Endothelial cell of umbilical vein (primary cell): Measurements from ENCODE around the gene ZNF205. TPM values are rescaled to one million over a fixed set of nuclear protein-coding genes. Genes with fewer than 3 reads are reported as not detected.
A peak's percentile ranks its signal among the peaks of the same experiment; 100 is the strongest.

ENCODE experiments used
- BruUV-seq: library from RNA; stranded (reverse); fragments of 400-500 nt; replicated peaks from 2 replicates; lab custom pipeline; 2021; lab: Mats Ljungman, UMichigan
- CTCF ChIA-PET: fragments of 300-600, 350-600 bp; sonication (Branson Sonifier 250); formaldehyde crosslinking; loops from one replicate; lab custom pipeline; 2021; ENCODE audit warnings: antibody characterized with exemption, inconsistent platforms; lab: Charles Lee
- POLR2A ChIA-PET: fragments of 300-600, 350-600 bp; sonication (Branson Sonifier 250); formaldehyde crosslinking; loops from one replicate; lab custom pipeline; 2021; ENCODE audit warnings: antibody characterized with exemption, inconsistent platforms; lab: Charles Lee
- DNase-seq: peaks from one replicate; pipeline ENCODE4 v3.0.0-alpha.2; 2011; ENCODE audit warnings: low read depth, low spot score
- FAIRE-seq: peaks from 2 replicates; lab custom pipeline; 2011; peaks lifted over from hg19 to GRCh38; lab: Jason Lieb, UNC
- H2AFZ ChIP-seq: 2 replicates; pipeline ENCODE4 v1.6.0; 2012; ENCODE audit warnings: low read depth, low read length, control low read depth, inconsistent platforms
- H3K27ac ChIP-seq: 2 replicates; pipeline ENCODE4 v1.5.1; 2011; ENCODE audit warnings: low read depth, mild to moderate bottlenecking, control low read depth, low read length, moderate library complexity; ENCODE audit not compliant: insufficient read depth
- H3K27me3 ChIP-seq, 2 experiments: 2 replicates each; pipeline versions ENCODE4 v1.6.0 to v1.6.1; 2011; ENCODE audit warnings: low read length in 2 of 2, mixed read lengths in 1 of 2; ENCODE audit not compliant: control insufficient read depth in 2 of 2, insufficient read depth in 2 of 2
- H3K36me3 ChIP-seq, 2 experiments: 2 replicates in 1 of 2; 3 replicates in 1 of 2; pipeline ENCODE4 v1.5.1; 2011; ENCODE audit warnings: low read length in 2 of 2, mild to moderate bottlenecking in 1 of 2, moderate library complexity in 1 of 2; ENCODE audit not compliant: control insufficient read depth in 2 of 2, insufficient read depth in 2 of 2; ENCODE audit errors: extremely low read depth in 1 of 2
- H3K4me1 ChIP-seq: 3 replicates; pipeline ENCODE4 v1.5.1; 2011; ENCODE audit warnings: mild to moderate bottlenecking, low read length; ENCODE audit not compliant: control insufficient read depth, insufficient read depth; ENCODE audit errors: extremely low read depth
- H3K4me2 ChIP-seq: 2 replicates; pipeline ENCODE4 v1.6.1; 2011; ENCODE audit warnings: low read length, control low read depth, mixed read lengths; ENCODE audit not compliant: insufficient read depth
- H3K4me3 ChIP-seq, 3 experiments: fragments of 200-600 bp in 1 of 3; sonication (generic), shearing (Covaris generic) in 1 of 3; replicated peaks in 1 of 3; 2 replicates each; pipeline ENCODE4 v1.5.1; 2011 to 2016; ENCODE audit warnings: control low read depth in 3 of 3, low read length in 3 of 3, mild to moderate bottlenecking in 2 of 3, inconsistent platforms in 1 of 3, low read depth in 1 of 3, moderate library complexity in 1 of 3; ENCODE audit not compliant: insufficient read depth in 1 of 3
- H3K79me2 ChIP-seq: 2 replicates; pipeline ENCODE4 v1.6.0; 2012; ENCODE audit warnings: low read length, inconsistent platforms; ENCODE audit not compliant: control insufficient read depth, insufficient read depth
- H3K9ac ChIP-seq: replicated peaks from 2 replicates; pipeline ENCODE3; 2011; ENCODE audit warnings: low read length, control low read depth; ENCODE audit not compliant: insufficient read depth; ENCODE audit errors: extremely low read depth
- H3K9me1 ChIP-seq: replicated peaks from 3 replicates; pipeline ENCODE4 v1.6.0; 2011; ENCODE audit warnings: mild to moderate bottlenecking, low read length; ENCODE audit not compliant: control insufficient read depth, insufficient read depth; ENCODE audit errors: extremely low read depth
- H3K9me3 ChIP-seq: replicated peaks from 2 replicates; pipeline ENCODE4 v1.5.1; 2012; ENCODE audit warnings: low read length, inconsistent platforms; ENCODE audit not compliant: control insufficient read depth, insufficient read depth
- H4K20me1 ChIP-seq: replicated peaks from 2 replicates; pipeline ENCODE3; 2011; ENCODE audit warnings: mild to moderate bottlenecking, low read length; ENCODE audit not compliant: control insufficient read depth, insufficient read depth; ENCODE audit errors: extremely low read depth
- CTCF ChIP-seq, 2 donors: IDR thresholded peaks; 1 replicate in 1 of 2; 2 replicates in 1 of 2; pipeline ENCODE4 v1.5.1; 2011; ENCODE audit warnings: low read length in 2 of 2, mild to moderate bottlenecking in 2 of 2, moderate library complexity in 2 of 2, control low read depth in 1 of 2, inconsistent platforms in 1 of 2, low read depth in 1 of 2; ENCODE audit not compliant: insufficient read depth in 1 of 2; ENCODE audit errors: extremely low read depth in 1 of 2
- FOS ChIP-seq: IDR thresholded peaks from 2 replicates; pipeline ENCODE4 v1.6.1; 2011; ENCODE audit warnings: mild to moderate bottlenecking, low read length, moderate library complexity, borderline replicate concordance; ENCODE audit not compliant: insufficient read depth
- JUN ChIP-seq: IDR thresholded peaks from 2 replicates; pipeline ENCODE4 v1.6.1; 2011; ENCODE audit warnings: borderline replicate concordance, low read depth; ENCODE audit not compliant: insufficient read length, insufficient read depth
- MAX ChIP-seq: IDR thresholded peaks from 2 replicates; pipeline ENCODE4 v1.6.1; 2011; ENCODE audit not compliant: insufficient read depth, insufficient read length
- MYC ChIP-seq: IDR thresholded peaks from one replicate; pipeline ENCODE4 v1.6.1; 2011; ENCODE audit warnings: mild to moderate bottlenecking, low read depth, low read length
- POLR2A ChIP-seq: IDR thresholded peaks from 2 replicates; pipeline ENCODE4 v1.6.1; 2012; ENCODE audit warnings: low read depth, mild to moderate bottlenecking, control low read depth, low read length
- POLR2AphosphoS5 ChIP-seq: IDR thresholded peaks from 2 replicates; pipeline ENCODE4 v1.6.1; 2012; ENCODE audit warnings: low read depth, mild to moderate bottlenecking, control low read depth, low read length, moderate library complexity; ENCODE audit not compliant: insufficient read depth
- dilution Hi-C: fragments of 300-500 bp; cut with MboI; formaldehyde crosslinking; loops from one replicate; pipeline ENCODE4 v1.15.0; 2019; ENCODE audit warnings: low sequenced_read_pairs; ENCODE audit not compliant: extremely low pct_ligation_motif_present
- intact Hi-C: fragments of 100-400 bp; cut with micrococcal nuclease; formaldehyde crosslinking; loops from one replicate; pipeline ENCODE4 v1.10.0; 2022
- polyA plus RNA-seq, 4 experiments: library from polyadenylated mRNA; depleted of rRNA in 3 of 4; stranded (reverse) in 3 of 4; unstranded in 1 of 4; fragments of >200 nt; gene quantifications; 2 replicates each; pipeline versions ENCODE4 v1.2.1 to v1.2.3, GENCODE V29; 2011 to 2012; ENCODE audit warnings: missing spikeins in 1 of 4
- total RNA-seq: library from RNA; stranded (reverse); gene quantifications from 2 replicates; pipeline ENCODE4 v1.2.3, GENCODE V29; 2021

Gene ZNF205
- total and polyA plus RNA-seq, 2 donors (not counting 3 experiments of a cell fraction or from before 2014, with no cell fraction given) = 18.5 to 19.0 TPM

GRCh38 chr16:3149193-3149530 is 36.8 kb downstream of the ZNF205 start:
- no peaks in the 10 kb centered on the region for H3K9me1 ChIP-seq
- no peak overlapping the region for H3K9ac ChIP-seq
- no peak overlapping the region for H3K4me3 ChIP-seq
- dilution Hi-C loops (no loop called here), intact Hi-C loops (no loop called here)
- H3K4me1 ChIP-seq = peaks cover 10% of the 10 kb centered on the region
- H3K9me3 ChIP-seq = no peaks in the 10 kb centered on the region
- no peaks in the 10 kb centered on the region for H3K36me3 ChIP-seq
- no TSS peak for BruUV-seq
- H3K79me2 ChIP-seq = no peaks in the 10 kb centered on the region
- H2AFZ ChIP-seq = peak overlapping the region; percentile 92
- TF ChIP-seq POLR2AphosphoS5 = no peak
- no peak for TF ChIP-seq POLR2A
- TF ChIP-seq MAX = no peak
- TF ChIP-seq JUN = no peak
- no peak for TF ChIP-seq FOS
- TF ChIP-seq MYC = no peak
- H4K20me1 ChIP-seq = no peaks in the 10 kb centered on the region
- FAIRE-seq (no peak), DNase-seq (no peak)
- H3K27me3 ChIP-seq = no peaks in the 10 kb centered on the region
- POLR2A ChIA-PET = interaction anchor here (2.6 kb wide), 1 partner anchor 14 kb away, joined by 9 read pairs; the partner anchor contains the start of gene ZNF213
- CTCF ChIA-PET = interaction anchor here (0.7 to 8.7 kb wide), 12 partner anchors 8 to 118 kb away, joined by 3 to 54 read pairs (median 8); partner anchors contain the start of gene ZNF213
- no peak overlapping the region for H3K4me2 ChIP-seq
- H3K27ac ChIP-seq = no peak overlapping the region

GRCh38 chr16:3149630-3150345 is 37.4 kb downstream of the ZNF205 start:
- intact Hi-C loops = loop anchor here (1.0 to 5.0 kb wide), 3 partner anchors 9 to 353 kb away; partner anchors contain the start of gene CLUAP1
- H3K36me3 ChIP-seq = no peaks in the 10 kb centered on the region
- peak overlapping the region; percentile 68 to 80 (median 69) for H3K4me3 ChIP-seq
- no peaks in the 10 kb centered on the region for H3K9me1 ChIP-seq
- CTCF ChIA-PET = interaction anchor here (0.7 to 8.7 kb wide), 19 partner anchors 9 to 252 kb away, joined by 3 to 54 read pairs (median 5); partner anchors contain the start of genes ZNF174 and ZNF213
- peak overlapping the region; percentile 93 for H3K4me2 ChIP-seq
- peak; percentile 88 for FAIRE-seq
- H4K20me1 ChIP-seq = no peaks in the 10 kb centered on the region
- peak overlapping the region; percentile 72 for H3K9ac ChIP-seq
- H3K79me2 ChIP-seq = no peaks in the 10 kb centered on the region
- peak overlapping the region; percentile 92 for H2AFZ ChIP-seq
- H3K27me3 ChIP-seq = no peaks in the 10 kb centered on the region
- dilution Hi-C loops = no loop called here
- H3K27ac ChIP-seq = peak overlapping the region; percentile 37
- DNase-seq = peak; percentile 64
- H3K9me3 ChIP-seq = no peaks in the 10 kb centered on the region
- POLR2A ChIA-PET = interaction anchor here (0.8 to 2.6 kb wide), 4 partner anchors 9 to 129 kb away, joined by 3 to 9 read pairs (median 4); partner anchors contain the start of gene ZNF213
- BruUV-seq = TSS peak; percentile 41
- TF ChIP-seq MAX (no peak), CTCF (IDR thresholded peaks at IDR 0.05; ENCODE audit: extremely low read depth in 1 of 2, insufficient read depth in 1 of 2, low read depth in 1 of 2, low read length in 2 of 2) (peak; percentile 50 to 78)
- H3K4me1 ChIP-seq = peaks cover 10% of the 10 kb centered on the region
